ENCODE measurements around the gene UBXN10.

UBXN10 gene

DNA sequence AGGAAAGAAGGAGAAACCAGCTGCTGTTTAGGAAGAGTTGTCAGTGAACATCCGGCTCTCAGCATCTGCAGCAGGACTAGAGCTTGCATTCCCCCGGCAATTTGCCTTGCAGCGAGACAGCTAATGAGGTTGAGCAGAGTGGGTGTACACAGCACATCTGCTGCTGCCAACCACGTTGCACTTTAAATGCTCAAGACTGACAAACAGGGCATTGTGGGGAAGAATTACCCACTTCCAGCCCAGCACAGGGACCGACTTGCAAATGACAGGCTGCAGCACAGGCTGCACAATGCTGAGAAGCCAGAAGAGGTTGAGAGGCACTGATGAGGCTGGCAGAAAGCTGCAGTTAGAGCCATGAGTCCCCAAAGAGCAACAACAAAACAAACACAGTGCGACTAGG, 48.0 kb downstream of the UBXN10 start:
- H3K9me3 ChIP-seq (ENCODE audit: control insufficient read depth, insufficient read depth, low read length): no peaks in the 10 kb centered on the region
- no peaks in the 10 kb centered on the region for H3K36me3 ChIP-seq (ENCODE audit: control insufficient read depth, insufficient read depth, low read length)
- H3K4me3 ChIP-seq (ENCODE audit: low read depth, low read length): no peak overlapping the region
- no peaks in the 10 kb centered on the region for H3K4me1 ChIP-seq (ENCODE audit: control insufficient read depth, insufficient read depth, low read length)
- no peaks in the 10 kb centered on the region for H3K27me3 ChIP-seq (ENCODE audit: control insufficient read depth, insufficient read depth, low read length)
- no peak overlapping the region for H3K9ac ChIP-seq (ENCODE audit: low read depth, low read length)

DNA sequence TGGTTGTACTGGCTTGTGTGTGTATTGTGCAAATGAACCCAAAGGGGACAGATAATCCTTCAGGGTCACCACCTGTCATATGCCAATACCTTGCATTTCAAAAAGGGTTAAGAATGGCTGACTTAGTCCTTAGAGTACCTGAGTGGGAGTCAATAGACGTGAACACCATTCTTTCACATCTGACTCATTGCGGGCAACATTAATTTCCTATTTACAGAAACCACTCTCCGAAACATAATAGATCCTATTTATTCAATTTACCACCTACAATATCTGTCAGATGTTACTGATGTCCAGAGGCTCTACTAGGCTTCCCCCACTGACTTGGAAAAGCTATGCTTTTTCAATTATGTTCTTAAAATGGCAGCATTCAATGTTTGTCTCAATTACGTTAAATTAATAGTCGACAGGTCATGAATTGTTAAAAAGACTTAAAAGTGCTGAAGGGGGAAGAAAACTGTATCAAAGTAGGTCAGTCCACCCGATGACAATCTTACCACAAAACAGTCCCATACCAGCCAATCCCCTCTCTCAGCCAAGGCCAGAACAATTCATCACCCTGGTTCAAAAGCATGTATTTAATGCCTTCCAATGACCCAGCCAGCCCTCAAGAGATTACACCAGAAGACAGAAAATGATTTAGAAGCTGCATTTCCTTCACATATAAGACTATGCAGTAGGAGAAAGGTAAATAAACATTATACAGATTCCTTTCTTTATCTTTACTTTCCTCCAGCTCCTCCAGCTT, 49.1 kb downstream of the UBXN10 start:
- Histone ChIP-seq H3K4me3 (ENCODE audit: low read depth, low read length) (no peak overlapping the region), H3K27me3 (ENCODE audit: control insufficient read depth, insufficient read depth, low read length) (no peaks in the 10 kb centered on the region), H3K9me3 (ENCODE audit: control insufficient read depth, insufficient read depth, low read length) (no peaks in the 10 kb centered on the region), H3K4me1 (ENCODE audit: control insufficient read depth, insufficient read depth, low read length) (no peaks in the 10 kb centered on the region), H3K36me3 (ENCODE audit: control insufficient read depth, insufficient read depth, low read length) (no peaks in the 10 kb centered on the region), H3K9ac (ENCODE audit: low read depth, low read length) (no peak overlapping the region)

DNA sequence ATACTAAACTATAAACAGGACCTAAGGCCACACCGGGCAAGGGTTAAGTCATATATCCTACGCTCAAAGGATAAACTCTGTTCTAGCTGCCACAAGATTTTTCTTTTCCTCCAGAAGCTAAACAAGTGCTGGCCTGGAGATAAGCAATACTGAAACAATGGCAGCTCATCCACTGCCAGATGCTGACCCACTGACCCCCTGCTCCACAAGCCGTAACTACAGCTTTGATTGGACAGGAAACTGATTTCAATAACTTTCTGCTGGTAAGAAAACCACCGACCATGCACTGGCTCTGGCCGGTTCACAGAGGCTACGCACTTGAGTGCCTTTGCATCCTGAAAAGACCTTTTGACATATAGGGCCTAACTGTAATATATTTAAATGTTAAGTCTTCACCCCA, 51.8 kb downstream of the UBXN10 start:
- no peaks in the 10 kb centered on the region for H3K36me3 ChIP-seq (ENCODE audit: control insufficient read depth, insufficient read depth, low read length)
- H3K4me1 ChIP-seq (ENCODE audit: control insufficient read depth, insufficient read depth, low read length): no peaks in the 10 kb centered on the region
- no peaks in the 10 kb centered on the region for H3K9me3 ChIP-seq (ENCODE audit: control insufficient read depth, insufficient read depth, low read length)
- no peak overlapping the region for H3K9ac ChIP-seq (ENCODE audit: low read depth, low read length)
- no peak overlapping the region for H3K4me3 ChIP-seq (ENCODE audit: low read depth, low read length)
- H3K27me3 ChIP-seq (ENCODE audit: control insufficient read depth, insufficient read depth, low read length): peaks cover 2% of the 10 kb centered on the region

DNA sequence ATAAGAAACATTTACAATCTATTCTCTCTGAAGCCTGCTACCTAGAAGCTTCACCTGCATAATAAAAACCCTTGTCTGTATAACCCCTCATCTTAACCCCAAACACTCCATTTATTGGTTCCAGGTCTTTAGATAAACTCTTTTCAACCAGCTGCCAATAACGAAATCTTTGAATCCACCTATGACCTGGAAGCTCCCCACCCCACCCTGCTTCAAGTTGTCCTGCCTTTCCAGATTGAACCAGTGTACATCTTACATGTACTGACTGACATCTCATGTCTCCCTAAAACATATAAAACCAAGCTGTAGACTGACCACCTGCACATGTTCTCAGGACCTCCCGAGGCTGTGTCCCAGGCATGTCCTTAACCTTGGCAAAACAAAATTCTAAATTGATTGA, 54.1 kb downstream of the UBXN10 start:
- Histone ChIP-seq H3K9ac (ENCODE audit: low read depth, low read length) (no peak overlapping the region), H3K36me3 (ENCODE audit: control insufficient read depth, insufficient read depth, low read length) (no peaks in the 10 kb centered on the region), H3K4me1 (ENCODE audit: control insufficient read depth, insufficient read depth, low read length) (no peaks in the 10 kb centered on the region), H3K9me3 (ENCODE audit: control insufficient read depth, insufficient read depth, low read length) (no peaks in the 10 kb centered on the region), H3K4me3 (ENCODE audit: low read depth, low read length) (no peak overlapping the region), H3K27me3 (ENCODE audit: control insufficient read depth, insufficient read depth, low read length) (peaks cover 2% of the 10 kb centered on the region)

DNA sequence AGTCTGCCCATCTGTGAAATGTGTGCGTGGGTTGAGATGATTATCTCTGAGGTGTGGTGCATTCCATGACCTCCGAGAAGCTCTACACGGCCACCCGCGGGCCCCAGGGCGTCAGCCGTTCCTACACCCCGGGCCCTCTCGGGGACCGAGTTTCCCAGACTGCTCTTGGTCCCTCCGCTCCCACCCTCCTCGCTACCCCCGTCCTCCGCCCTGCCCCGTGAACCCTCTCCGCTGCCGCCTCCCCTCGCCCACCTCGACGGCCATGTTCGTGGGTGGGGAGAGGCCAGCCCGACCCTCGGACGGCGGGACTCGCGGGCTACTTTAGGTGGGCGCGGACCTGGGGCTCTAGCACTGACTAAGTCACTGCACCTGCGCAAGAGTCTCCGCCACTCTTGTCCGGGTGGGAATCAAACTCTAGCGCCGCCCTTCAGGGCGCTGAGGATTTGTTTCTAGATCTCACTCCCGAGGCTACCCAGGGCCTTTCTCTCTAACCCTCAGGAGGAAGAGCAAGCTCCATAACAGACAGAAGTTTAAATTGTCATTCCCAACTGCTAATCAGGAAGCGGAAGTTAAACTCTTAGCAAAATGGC, 57.1 kb downstream of the UBXN10 start:
- Histone ChIP-seq H3K4me3 (ENCODE audit: low read depth, low read length) (no peak overlapping the region), H3K36me3 (ENCODE audit: control insufficient read depth, insufficient read depth, low read length) (no peaks in the 10 kb centered on the region), H3K4me1 (ENCODE audit: control insufficient read depth, insufficient read depth, low read length) (peaks cover 6% of the 10 kb centered on the region), H3K27me3 (ENCODE audit: control insufficient read depth, insufficient read depth, low read length) (peaks cover 2% of the 10 kb centered on the region), H3K9me3 (ENCODE audit: control insufficient read depth, insufficient read depth, low read length) (no peaks in the 10 kb centered on the region), H3K9ac (ENCODE audit: low read depth, low read length) (no peak overlapping the region)

Measured in iPS-15b (cell line).